Panc1 (cell line): ENCODE data around the gene CACNA2D4.

Experiments
- CTCF ChIP-seq: fragments of 450-650 bp; IDR thresholded peaks from 2 replicates; pipeline ENCODE4 v1.5.1; 2017; ENCODE audit warnings: mild to moderate bottlenecking
- POLR2AphosphoS5 ChIP-seq: IDR thresholded peaks from 2 replicates; pipeline ENCODE4 v1.6.1; 2012; ENCODE audit warnings: mild to moderate bottlenecking, low read depth, low read length, moderate library complexity
- REST ChIP-seq, 2 experiments: IDR thresholded peaks; 2 replicates each; pipeline ENCODE4 v1.6.1; 2011 to 2012; ENCODE audit warnings: low read depth in 2 of 2, control low read depth in 1 of 2, low read length in 1 of 2, mild to moderate bottlenecking in 1 of 2, moderate library complexity in 1 of 2; ENCODE audit not compliant: insufficient read depth in 1 of 2
- SIN3A ChIP-seq: IDR thresholded peaks from 2 replicates; pipeline ENCODE4 v1.6.1; 2012; ENCODE audit warnings: low read depth, mild to moderate bottlenecking, low read length, moderate library complexity, borderline replicate concordance; ENCODE audit not compliant: insufficient read depth
- TCF7L2 ChIP-seq: IDR thresholded peaks from 2 replicates; pipeline ENCODE4 v1.6.1; 2011; ENCODE audit warnings: mild to moderate bottlenecking, low read depth, low read length, inconsistent platforms

- TF ChIP-seq CTCF (no peak), POLR2AphosphoS5 (no peak), REST (IDR thresholded peaks at IDR 0.05; ENCODE audit: insufficient read depth in 1 of 2, low read depth in 2 of 2, low read length in 1 of 2) (no peak), TCF7L2 (no peak), SIN3A (no peak)
Observed at GRCh38 chr12:1929985-1930802, 11.7 kb upstream of the CACNA2D4 start.
